ENCODE measurements around the gene ARID5B. TPM values are rescaled to one million over a fixed set of nuclear protein-coding genes. Genes with fewer than 3 reads are reported as not detected.

The ARID5B gene
- total and polyA plus RNA-seq, 2 experiments from 2014 or later: 1.3 to 1.6 TPM

- TF ChIP-seq ZNF462 (CRISPR knock-in tag; IDR thresholded peaks at IDR 0.05) (no peak), EZH2phosphoT487 (IDR thresholded peaks at IDR 0.05; ENCODE audit: unreplicated experiment) (no peak), EZH2 (IDR thresholded peaks at IDR 0.05; ENCODE audit: low read depth, unreplicated experiment) (no peak), JUNB (IDR thresholded peaks at IDR 0.05; ENCODE audit: unreplicated experiment) (no peak)
Measured at GRCh38 chr10:61910894-61911293, 9.4 kb downstream of the ARID5B start (continued).

- no peak for ATAC-seq
- TF ChIP-seq ZNF462 (CRISPR knock-in tag; IDR thresholded peaks at IDR 0.05): no peak
- no peak for TF ChIP-seq REST (IDR thresholded peaks at IDR 0.05; ENCODE audit: unreplicated experiment)
- no peak for TF ChIP-seq CREB1 (CRISPR knock-in tag; IDR thresholded peaks at IDR 0.05; ENCODE audit: low read depth)
Measured at GRCh38 chr10:61911425-61911824, 9.9 kb downstream of the ARID5B start.

More at GRCh38 chr10:61911425-61911824, 9.9 kb downstream of the ARID5B start:
- no peaks in the 10 kb centered on the region for H3K36me3 ChIP-seq (ENCODE audit: insufficient read depth)
- Mint-ChIP-seq H3K36me3 (ENCODE audit: low read depth) (no peaks in the 10 kb centered on the region), H3K4me3 (no peak overlapping the region), H3K27me3 (ENCODE audit: insufficient read depth, low read depth, poor library complexity) (peaks cover 4% of the 10 kb centered on the region), H3K9me3 (no peaks in the 10 kb centered on the region), H3K4me1 (no peaks in the 10 kb centered on the region), H3K27ac (no peak overlapping the region)
- no peak overlapping the region for H2AFZ ChIP-seq
- H4K20me1 ChIP-seq (replicated peaks; ENCODE audit: insufficient read depth): no peaks in the 10 kb centered on the region
- no peaks in the 10 kb centered on the region for H3K27me3 ChIP-seq (ENCODE audit: insufficient read depth)
- H3F3A ChIP-seq (replicated peaks; ENCODE audit: low read depth): no peaks in the 10 kb centered on the region
- H3K4me3 ChIP-seq: no peak overlapping the region
- H3K79me2 ChIP-seq (replicated peaks; ENCODE audit: insufficient read depth): no peaks in the 10 kb centered on the region
- H3K4me2 ChIP-seq: no peak overlapping the region
- no peaks in the 10 kb centered on the region for H3K4me1 ChIP-seq (ENCODE audit: insufficient read depth)
- H3K9me2 ChIP-seq (ENCODE audit: insufficient read depth): peaks cover 3% of the 10 kb centered on the region; the same call in 1 of the 2 replicates
- no peak overlapping the region for H3K27ac ChIP-seq (ENCODE audit: low read depth)
- DNase-seq (ENCODE audit: low spot score): no peak

All from GM23338 (cell line).